A549 treated with RU486 at 1 μM for 4 hours (cell line): ENCODE results near the gene PRKCZ. TPM values are rescaled to one million over a fixed set of nuclear protein-coding genes. Genes with fewer than 3 reads are reported as not detected.

ENCODE experiments used
- total RNA-seq: library from RNA; stranded (reverse); fragments of 200-300 nt; extraction: Qiagen RNA extraction; gene quantifications from 5 replicates; pipeline ENCODE4 v1.2.3, GENCODE V29; 2022; ENCODE audit warnings: low read depth

PRKCZ gene
- 6.5 to 8.9 TPM (median 8.4 TPM) in 5 replicates for total RNA-seq

DNA sequence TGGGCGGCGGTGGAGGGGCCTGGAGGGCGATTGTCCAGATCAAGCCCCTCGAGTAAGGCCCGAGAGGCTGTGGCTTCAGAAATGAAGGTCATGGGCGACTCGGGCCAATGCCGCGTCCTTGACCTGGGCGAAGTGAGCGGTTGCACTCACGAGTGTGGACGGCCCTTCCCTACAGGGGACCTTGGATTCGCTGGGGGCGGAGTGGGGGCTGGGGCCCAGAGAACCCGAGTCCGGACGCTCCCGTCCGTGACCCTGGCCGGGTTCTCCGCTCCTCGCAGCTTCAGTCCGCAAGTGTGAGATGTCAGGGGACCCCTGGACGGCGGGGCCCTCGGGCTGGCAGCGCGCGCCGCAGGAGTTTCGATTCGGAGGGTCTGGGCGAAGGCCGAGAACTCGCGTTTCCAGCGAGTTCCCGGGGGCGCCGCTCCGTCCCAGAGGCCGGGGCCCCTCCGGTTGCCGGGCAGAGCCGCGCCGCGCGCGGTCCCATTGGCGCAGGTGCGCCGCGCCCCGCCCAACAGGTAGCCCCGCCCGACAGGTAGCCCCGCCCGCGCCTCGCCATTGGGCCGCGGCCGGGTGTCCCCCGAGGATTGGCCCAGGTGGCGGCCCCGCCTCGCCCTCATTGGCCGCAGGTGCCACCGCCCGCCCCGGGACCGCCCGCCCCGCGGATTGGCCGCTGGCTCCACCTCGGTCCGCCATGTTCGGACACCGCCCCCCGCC, at the start of gene PRKCZ:
Gene PRKCZ, plus strand, starts transcription at position 694 of the 714 bp plus-strand sequence. CDS start 220 bp downstream, outside the sequence.

DNA sequence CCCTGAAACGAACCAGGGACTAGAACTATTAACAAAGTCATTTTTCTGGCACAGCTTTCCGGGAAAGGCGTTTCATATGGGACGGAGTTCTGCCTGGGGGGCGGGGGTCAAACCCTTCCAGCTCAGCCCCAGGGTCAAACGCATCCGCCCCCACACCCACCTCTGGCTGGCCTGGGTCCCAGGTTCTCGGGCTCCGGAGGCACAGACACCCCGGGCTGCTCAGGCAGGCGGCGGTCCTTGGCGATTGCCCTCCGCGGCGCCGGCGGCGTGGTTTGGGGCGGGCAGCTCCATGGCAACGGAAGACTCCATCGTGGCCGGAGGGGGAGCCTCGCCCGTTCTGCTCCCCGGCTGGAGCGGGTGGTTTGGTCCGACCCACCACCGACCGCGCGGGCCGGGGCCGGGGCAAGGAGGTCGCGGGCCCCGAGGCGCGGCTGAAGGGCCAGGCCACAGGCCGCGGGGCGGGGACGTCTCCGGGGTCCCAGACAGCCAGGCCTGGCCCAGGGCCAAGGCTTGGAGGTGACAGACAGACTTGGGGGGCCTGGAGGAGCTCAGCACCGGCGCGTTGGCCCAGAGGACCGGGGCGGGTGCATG, 46.6 kb upstream of the PRKCZ start, which contains the start of gene CFAP74:
Gene CFAP74, minus strand, starts transcription at position 246 of the 591 bp plus-strand sequence. CDS start 12,830 bp downstream, outside the sequence.

DNA sequence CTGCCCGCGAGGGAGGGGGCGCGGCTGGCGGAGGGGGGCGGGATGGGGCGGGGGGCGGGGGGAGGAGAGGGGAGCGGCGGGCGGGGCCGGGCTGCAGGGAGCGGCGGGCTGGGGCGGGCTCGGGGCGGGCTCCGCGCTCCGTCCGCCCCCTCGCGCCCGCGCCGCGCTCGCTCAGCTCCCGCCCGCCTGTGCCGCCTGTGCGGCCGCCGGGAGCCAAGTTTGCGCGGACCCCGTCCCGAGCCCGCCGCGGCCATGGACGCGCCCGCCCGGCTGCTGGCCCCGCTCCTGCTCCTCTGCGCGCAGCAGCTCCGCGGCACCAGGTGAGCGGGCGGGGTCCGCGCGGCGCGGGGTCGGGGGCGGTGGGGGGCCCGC, 31.1 kb upstream of the PRKCZ start, which contains the start of gene GABRD:
Gene GABRD, plus strand, starts transcription at position 174 of the 372 bp plus-strand sequence. Its CDS starts 79 bp downstream, at position 253.

DNA sequence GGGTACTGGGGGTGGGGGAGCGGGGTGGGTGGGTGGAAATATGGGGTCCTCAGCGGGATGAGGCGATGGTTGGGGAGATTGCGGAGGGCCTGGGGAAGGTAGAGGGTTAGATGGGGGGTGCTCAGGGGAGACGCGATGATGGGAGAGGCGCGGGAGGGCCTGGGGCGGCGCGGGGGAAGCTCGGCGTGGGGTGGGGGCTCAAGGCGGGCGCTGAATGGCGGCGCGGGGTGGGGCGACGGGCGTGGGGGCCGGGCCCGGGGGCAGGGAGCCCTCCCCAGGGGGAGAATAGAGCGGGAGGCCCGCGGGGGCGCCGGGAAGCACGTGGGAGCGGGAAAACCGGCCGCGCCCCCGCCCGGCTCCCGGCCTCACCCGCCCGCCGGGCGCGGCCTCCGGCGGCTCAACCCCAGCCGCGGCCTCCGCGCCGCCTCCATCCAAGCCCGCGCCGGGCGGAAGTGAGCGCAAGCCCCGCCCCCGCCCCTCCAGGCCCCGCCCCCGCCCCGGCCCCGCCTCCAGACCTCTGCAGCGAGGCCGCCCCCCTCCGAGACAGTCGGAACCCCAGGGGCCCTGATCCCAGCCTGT, 144.2 kb downstream of the PRKCZ start, which contains the start of gene FAAP20:
Gene FAAP20, minus strand, starts transcription at position 454 of the 579 bp plus-strand sequence. Its CDS starts 23 bp downstream, at position 431.

DNA sequence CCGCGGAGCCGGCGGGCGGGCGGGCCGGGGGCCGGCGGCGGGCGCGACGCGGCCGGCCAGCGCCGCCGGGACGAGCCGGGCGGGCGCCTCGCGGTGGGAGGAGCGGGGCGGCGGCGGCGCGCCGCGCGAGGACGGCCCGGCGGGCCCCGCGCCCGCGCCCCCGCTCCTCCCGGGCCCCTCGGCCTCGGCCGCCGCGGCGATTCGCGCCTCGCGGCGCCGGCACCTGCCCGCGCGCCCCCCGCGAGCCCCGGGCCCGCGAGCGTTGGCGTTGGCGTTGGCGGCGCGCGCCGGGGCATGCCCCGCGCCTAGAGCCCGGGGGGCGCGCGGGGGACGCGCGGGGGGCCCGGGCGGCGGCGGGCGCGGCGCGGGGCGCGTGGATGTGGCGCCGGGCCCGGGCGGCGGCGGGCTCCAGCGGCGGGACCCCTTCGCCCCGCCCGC, 178.0 kb downstream of the PRKCZ start, which contains the start of gene SKI:
Gene SKI, plus strand, starts transcription at position 163 of the 438 bp plus-strand sequence. CDS start 448 bp downstream, outside the sequence.

Other genes with a start within 250 kb of the PRKCZ start
- 179 to 201 TPM (median 185 TPM) in 5 replicates for gene GNB1, start 159.3 kb upstream of the PRKCZ start, total RNA-seq
- gene CALML6, start 135.2 kb upstream of the PRKCZ start, total RNA-seq = 0.22 to 0.27 TPM (median 0.25 TPM) in 4 of 5 replicates, not detected in the other
- 0.30 to 1.0 TPM (median 0.88 TPM) in 5 replicates for gene TMEM52, start 131.1 kb upstream of the PRKCZ start, total RNA-seq
- gene CFAP74, start 46.6 kb upstream of the PRKCZ start, total RNA-seq = 0.10 TPM in 1 of 5 replicates, not detected in the others
- gene GABRD, start 31.1 kb upstream of the PRKCZ start, total RNA-seq = 0.23 to 0.81 TPM (median 0.55 TPM) in 5 replicates
- 36.9 to 64.0 TPM (median 55.6 TPM) in 5 replicates for gene FAAP20, start 144.4 kb downstream of the PRKCZ start, total RNA-seq
- 18.6 to 25.8 TPM (median 23.5 TPM) in 5 replicates for gene SKI, start 177.9 kb downstream of the PRKCZ start, total RNA-seq